HFF-Myc (cell line): Measurements from ENCODE around the gene AP4M1.

ENCODE experiments used
- DNase-seq: peaks from one replicate; pipeline ENCODE4 v3.0.0-alpha.2; 2011; ENCODE audit warnings: low read depth; ENCODE audit errors: extremely low read depth
- H3K4me3 ChIP-seq: replicated peaks from 2 replicates; pipeline ENCODE4 v1.5.1; 2011; ENCODE audit warnings: low read depth, mild to moderate bottlenecking, control low read depth, low read length
- CTCF ChIP-seq: IDR thresholded peaks from 2 replicates; pipeline ENCODE4 v1.5.1; 2012; ENCODE audit warnings: mild to moderate bottlenecking, low read depth, low read length, control low read depth; ENCODE audit errors: missing control alignments

AP4M1 gene

GRCh38 chr7:100090527-100091410, 10.7 kb upstream of the AP4M1 start:
- no peak for TF ChIP-seq CTCF
- no peak for DNase-seq
- peak overlapping the region; percentile 5; the same call in 1 of the 2 replicates for H3K4me3 ChIP-seq

- H3K4me3 ChIP-seq, result no peak overlapping the region
- TF ChIP-seq CTCF, result peak; percentile 31
- no peak for DNase-seq
Measured at GRCh38 chr7:100091411-100092181, 9.8 kb upstream of the AP4M1 start.

- TF ChIP-seq CTCF, result no peak
- H3K4me3 ChIP-seq, result no peak overlapping the region
- DNase-seq, result no peak
Measured at GRCh38 chr7:100093054-100093453, 8.4 kb upstream of the AP4M1 start.

GRCh38 chr7:100093498-100093897, 7.9 kb upstream of the AP4M1 start:
- no peak for TF ChIP-seq CTCF
- no peak for DNase-seq
- H3K4me3 ChIP-seq, result no peak overlapping the region

GRCh38 chr7:100093925-100094486, 7.4 kb upstream of the AP4M1 start:
- H3K4me3 ChIP-seq, result no peak overlapping the region
- no peak for TF ChIP-seq CTCF
- no peak for DNase-seq

GRCh38 chr7:100095289-100095688, 6.2 kb upstream of the AP4M1 start:
- TF ChIP-seq CTCF, result no peak
- no peak for DNase-seq
- H3K4me3 ChIP-seq, result no peak overlapping the region
